ENCODE measurements around the gene SYNPO. TPM values are rescaled to one million over a fixed set of nuclear protein-coding genes. Genes with fewer than 3 reads are reported as not detected.

The SYNPO gene
- total RNA-seq, 1 donor from 2014 or later = 49.3 TPM

DNA sequence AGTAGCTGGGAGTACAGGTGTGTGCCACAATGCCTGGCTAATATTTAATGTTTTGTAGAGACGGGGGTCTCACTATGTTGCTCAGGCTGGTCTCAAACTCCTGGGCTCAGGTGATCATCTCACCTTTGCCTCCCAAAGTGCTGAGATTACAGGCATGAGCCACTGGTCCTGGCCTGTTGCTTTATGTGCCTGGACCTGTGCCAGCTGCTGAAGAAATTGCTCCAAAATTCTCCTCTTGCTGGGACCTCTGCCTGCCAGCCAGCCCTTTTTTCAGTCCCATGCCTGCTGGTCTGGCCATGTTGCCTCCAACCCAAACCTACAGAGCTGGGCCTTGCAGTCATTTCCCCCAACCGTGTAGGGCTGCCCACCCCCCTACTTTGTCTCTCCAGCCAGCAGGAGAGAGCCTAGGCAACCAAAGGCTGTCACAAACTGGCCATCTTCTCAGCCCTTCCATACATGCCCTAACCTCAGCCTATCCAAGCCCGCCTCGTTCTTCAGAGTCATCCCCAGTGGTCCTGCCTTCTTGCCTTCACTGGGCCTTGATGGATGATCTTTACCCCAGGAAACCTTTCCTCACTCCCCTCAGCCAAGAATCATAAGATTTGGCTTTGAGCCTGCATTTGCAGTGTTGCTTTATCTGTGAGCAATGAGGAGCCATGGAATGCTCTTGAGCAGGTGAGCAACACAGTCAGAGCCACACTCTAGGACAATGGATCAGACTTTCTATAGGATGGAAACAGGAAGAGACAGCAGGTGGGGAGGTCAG lies 27.4 kb upstream of the SYNPO start:
- no peaks in the 10 kb centered on the region for H3K9me3 Mint-ChIP-seq
- TF ChIP-seq, protein P1, sequence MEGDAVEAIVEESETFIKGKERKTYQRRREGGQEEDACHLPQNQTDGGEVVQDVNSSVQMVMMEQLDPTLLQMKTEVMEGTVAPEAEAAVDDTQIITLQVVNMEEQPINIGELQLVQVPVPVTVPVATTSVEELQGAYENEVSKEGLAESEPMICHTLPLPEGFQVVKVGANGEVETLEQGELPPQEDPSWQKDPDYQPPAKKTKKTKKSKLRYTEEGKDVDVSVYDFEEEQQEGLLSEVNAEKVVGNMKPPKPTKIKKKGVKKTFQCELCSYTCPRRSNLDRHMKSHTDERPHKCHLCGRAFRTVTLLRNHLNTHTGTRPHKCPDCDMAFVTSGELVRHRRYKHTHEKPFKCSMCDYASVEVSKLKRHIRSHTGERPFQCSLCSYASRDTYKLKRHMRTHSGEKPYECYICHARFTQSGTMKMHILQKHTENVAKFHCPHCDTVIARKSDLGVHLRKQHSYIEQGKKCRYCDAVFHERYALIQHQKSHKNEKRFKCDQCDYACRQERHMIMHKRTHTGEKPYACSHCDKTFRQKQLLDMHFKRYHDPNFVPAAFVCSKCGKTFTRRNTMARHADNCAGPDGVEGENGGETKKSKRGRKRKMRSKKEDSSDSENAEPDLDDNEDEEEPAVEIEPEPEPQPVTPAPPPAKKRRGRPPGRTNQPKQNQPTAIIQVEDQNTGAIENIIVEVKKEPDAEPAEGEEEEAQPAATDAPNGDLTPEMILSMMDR (IDR thresholded peaks at IDR 0.05) = no peak
- no peaks in the 10 kb centered on the region for H3K36me3 Mint-ChIP-seq (ENCODE audit: low read depth)
- H3K4me3 Mint-ChIP-seq = no peak overlapping the region
- intact Hi-C loops (cut with micrococcal nuclease) = no loop called here
- ATAC-seq (ENCODE audit: low read depth) (no peak), DNase-seq (no peak)
- ChIA-PET POLR2A (no interaction called here), CTCF (no interaction called here)
- peaks cover 2% of the 10 kb centered on the region for H3K27me3 Mint-ChIP-seq
- no peaks in the 10 kb centered on the region for H3K4me1 Mint-ChIP-seq
- no peak overlapping the region for H3K27ac Mint-ChIP-seq

- Mint-ChIP-seq H3K4me3 (no peak overlapping the region), H3K4me1 (no peaks in the 10 kb centered on the region), H3K27me3 (peaks cover 2% of the 10 kb centered on the region), H3K36me3 (ENCODE audit: low read depth) (no peaks in the 10 kb centered on the region), H3K27ac (no peak overlapping the region), H3K9me3 (no peaks in the 10 kb centered on the region)
- TF ChIP-seq, protein P1 (IDR thresholded peaks at IDR 0.05) = no peak
- DNase-seq = no peak
- no peak for ATAC-seq (ENCODE audit: low read depth)
- ChIA-PET CTCF (no interaction called here), POLR2A (no interaction called here)
- intact Hi-C loops (cut with micrococcal nuclease) = no loop called here
These were observed 26.3 kb upstream of the SYNPO start for GRCh38 chr5:150613991-150614660.

DNA sequence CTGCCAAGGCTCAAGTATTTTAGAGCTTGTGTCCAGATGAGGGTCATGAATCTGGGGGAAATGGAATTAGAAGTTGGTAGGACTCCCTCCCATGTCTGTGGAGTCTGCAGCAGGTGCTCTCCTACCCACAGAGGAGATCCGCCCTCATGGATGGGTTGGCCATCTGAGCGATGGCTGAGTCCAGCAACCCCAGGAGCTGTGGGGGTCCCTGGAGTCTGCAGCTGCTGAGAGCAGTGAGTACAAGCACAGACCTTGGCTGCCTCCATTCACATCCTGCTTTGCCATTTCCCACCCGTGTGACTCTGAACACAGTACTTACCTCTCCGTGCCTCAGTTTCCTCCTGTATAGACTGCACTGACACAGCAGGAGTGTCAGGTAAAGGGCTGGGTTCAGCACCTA lies 25.8 kb upstream of the SYNPO start:
- Mint-ChIP-seq H3K4me3 (no peak overlapping the region), H3K27ac (no peak overlapping the region), H3K9me3 (no peaks in the 10 kb centered on the region), H3K36me3 (ENCODE audit: low read depth) (no peaks in the 10 kb centered on the region), H3K4me1 (no peaks in the 10 kb centered on the region), H3K27me3 (peaks cover 2% of the 10 kb centered on the region)
- ChIA-PET CTCF (no interaction called here), POLR2A (no interaction called here)
- no peak for ATAC-seq (ENCODE audit: low read depth)
- DNase-seq = no peak
- TF ChIP-seq, protein P1 (IDR thresholded peaks at IDR 0.05) = no peak
- intact Hi-C loops (cut with micrococcal nuclease) = no loop called here

DNA sequence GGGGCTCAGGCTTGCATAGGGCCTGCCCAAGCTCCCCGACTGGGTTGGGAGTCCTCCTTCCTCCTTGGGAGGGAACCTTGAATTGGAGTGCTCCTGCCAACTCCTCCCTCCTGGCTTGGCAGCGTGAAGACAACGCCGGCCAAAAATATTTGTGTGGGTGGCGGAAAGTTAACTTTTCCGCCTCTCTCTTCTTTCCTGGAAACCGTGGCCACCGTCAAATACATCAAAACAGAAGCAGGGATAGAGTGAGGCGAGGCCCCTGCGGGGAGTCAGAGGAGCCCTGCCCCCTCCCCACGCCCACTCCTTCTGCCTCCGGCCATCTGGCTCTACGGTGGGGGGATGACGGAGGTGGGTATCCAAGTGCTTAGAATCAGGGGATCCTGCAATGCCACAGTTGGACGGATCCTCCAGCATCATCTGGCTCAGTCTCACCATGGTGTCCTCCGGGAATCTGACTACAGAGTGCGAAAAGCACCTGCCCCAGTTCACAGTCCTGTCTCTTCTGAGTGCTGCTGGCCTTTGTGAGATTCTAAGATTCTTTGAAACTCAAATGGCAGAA lies 25.2 kb upstream of the SYNPO start:
- no peak overlapping the region for H3K27ac Mint-ChIP-seq
- ChIA-PET POLR2A (no interaction called here), CTCF (no interaction called here)
- no peaks in the 10 kb centered on the region for H3K36me3 Mint-ChIP-seq (ENCODE audit: low read depth)
- DNase-seq (no peak), ATAC-seq (ENCODE audit: low read depth) (no peak)
- intact Hi-C loops (cut with micrococcal nuclease) = no loop called here
- H3K27me3 Mint-ChIP-seq = peaks cover 2% of the 10 kb centered on the region
- TF ChIP-seq, protein P1 (IDR thresholded peaks at IDR 0.05) = no peak
- H3K9me3 Mint-ChIP-seq = no peaks in the 10 kb centered on the region
- no peak overlapping the region for H3K4me3 Mint-ChIP-seq
- H3K4me1 Mint-ChIP-seq = no peaks in the 10 kb centered on the region

DNA sequence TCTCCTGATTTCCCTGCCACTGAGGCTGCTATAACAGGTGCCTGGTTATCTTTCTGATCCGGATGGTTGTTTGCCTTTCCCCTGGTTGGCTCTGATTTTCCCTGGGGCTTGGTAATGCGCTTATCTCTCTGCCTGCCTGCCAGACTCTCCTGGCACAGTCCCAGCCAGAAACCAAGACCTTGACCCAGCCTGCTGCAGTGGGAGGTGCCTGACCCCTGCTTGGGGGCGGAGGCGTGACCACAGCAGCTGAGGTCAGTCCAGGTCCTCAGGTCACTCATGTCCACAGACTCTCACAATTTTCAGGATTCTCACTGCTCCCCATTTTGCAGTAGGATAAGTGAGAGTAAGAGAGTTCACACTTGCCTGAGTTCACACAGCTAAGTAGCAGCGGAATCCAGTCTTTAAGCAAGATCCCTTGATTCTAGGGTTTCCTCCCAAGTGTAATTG lies 24.4 kb upstream of the SYNPO start:
- DNase-seq (no peak), ATAC-seq (ENCODE audit: low read depth) (no peak)
- no peaks in the 10 kb centered on the region for H3K9me3 Mint-ChIP-seq
- intact Hi-C loops (cut with micrococcal nuclease) = no loop called here
- ChIA-PET CTCF (no interaction called here), POLR2A (no interaction called here)
- TF ChIP-seq, protein P1 (IDR thresholded peaks at IDR 0.05) = no peak
- H3K27ac Mint-ChIP-seq = no peak overlapping the region
- H3K4me1 Mint-ChIP-seq = no peaks in the 10 kb centered on the region
- peaks cover 2% of the 10 kb centered on the region for H3K27me3 Mint-ChIP-seq
- H3K36me3 Mint-ChIP-seq (ENCODE audit: low read depth) = no peaks in the 10 kb centered on the region
- no peak overlapping the region for H3K4me3 Mint-ChIP-seq
